Right lobe of liver (tissue), 4 donors: ENCODE data around the gene HS3ST2.

ENCODE experiments used
- POLR2A ChIP-seq: fragments of 450-650 bp; IDR thresholded peaks from one replicate; pipeline ENCODE4 v1.6.1; 2017; ENCODE audit warnings: antibody characterized with exemption, mild to moderate bottlenecking
- TF ChIP-seq, protein P1 (sequence below), 4 donors: fragments of 200-600 bp in 3 of 4; fragments of 450-650 bp in 1 of 4; IDR thresholded peaks; one replicate each; pipeline versions ENCODE4 v1.5.1 to v1.8.0; 2016 to 2022; ENCODE audit warnings: antibody characterized with exemption in 4 of 4, mild to moderate bottlenecking in 2 of 4
- donor health status: DM: no; HTN: no; CAD: no.
- donor health status: DM: no; HTN: no; CAD: no.
- donor health status: DM: no; HTN: yes; CAD: no.

DNA sequence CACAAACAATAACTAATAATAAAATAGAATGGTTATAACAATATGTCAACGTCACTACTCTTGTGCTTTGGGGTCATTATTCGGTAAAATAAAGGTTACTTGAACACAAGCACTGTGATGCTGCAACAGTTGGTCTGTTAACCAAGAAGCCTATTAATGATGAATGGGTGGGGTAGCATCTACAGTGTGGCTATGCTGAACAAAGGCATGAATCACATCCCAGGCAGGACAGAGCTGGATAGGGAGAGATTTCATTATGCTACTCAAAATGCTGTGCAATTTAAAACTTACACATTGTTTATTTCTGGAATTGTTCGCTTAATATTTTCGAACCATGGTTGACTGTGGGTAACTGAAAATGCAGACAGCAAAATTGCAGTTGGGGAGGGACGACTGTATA lies 9.1 kb upstream of the HS3ST2 start:
- TF ChIP-seq, protein P1, sequence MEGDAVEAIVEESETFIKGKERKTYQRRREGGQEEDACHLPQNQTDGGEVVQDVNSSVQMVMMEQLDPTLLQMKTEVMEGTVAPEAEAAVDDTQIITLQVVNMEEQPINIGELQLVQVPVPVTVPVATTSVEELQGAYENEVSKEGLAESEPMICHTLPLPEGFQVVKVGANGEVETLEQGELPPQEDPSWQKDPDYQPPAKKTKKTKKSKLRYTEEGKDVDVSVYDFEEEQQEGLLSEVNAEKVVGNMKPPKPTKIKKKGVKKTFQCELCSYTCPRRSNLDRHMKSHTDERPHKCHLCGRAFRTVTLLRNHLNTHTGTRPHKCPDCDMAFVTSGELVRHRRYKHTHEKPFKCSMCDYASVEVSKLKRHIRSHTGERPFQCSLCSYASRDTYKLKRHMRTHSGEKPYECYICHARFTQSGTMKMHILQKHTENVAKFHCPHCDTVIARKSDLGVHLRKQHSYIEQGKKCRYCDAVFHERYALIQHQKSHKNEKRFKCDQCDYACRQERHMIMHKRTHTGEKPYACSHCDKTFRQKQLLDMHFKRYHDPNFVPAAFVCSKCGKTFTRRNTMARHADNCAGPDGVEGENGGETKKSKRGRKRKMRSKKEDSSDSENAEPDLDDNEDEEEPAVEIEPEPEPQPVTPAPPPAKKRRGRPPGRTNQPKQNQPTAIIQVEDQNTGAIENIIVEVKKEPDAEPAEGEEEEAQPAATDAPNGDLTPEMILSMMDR (IDR thresholded peaks at IDR 0.05), result no peak
- TF ChIP-seq POLR2A, result no peak
